WTC11 (cell line): Measurements from ENCODE around the gene MAGI2. TPM values are rescaled to one million over a fixed set of nuclear protein-coding genes. Genes with fewer than 3 reads are reported as not detected.

Experiments
- ATAC-seq: fragments of 200-7000 bp; cut with Tn5 transposase; 2 replicates; pipeline ENCODE4 v1.10.0; 2021; ENCODE audit warnings: mild to moderate bottlenecking, moderate library complexity
- CTCF ChIA-PET: fragments of 300-600 bp; sonication (Branson Sonifier 250); formaldehyde crosslinking; loops from one replicate; lab custom pipeline; 2021; ENCODE audit warnings: antibody characterized with exemption; lab: Charles Lee
- POLR2A ChIA-PET: fragments of 350-600 bp; sonication (Branson Sonifier 250); formaldehyde crosslinking; loops from one replicate; lab custom pipeline; 2021; ENCODE audit warnings: antibody characterized with exemption; lab: Charles Lee
- DNase-seq: peaks from one replicate; pipeline ENCODE4 v3.0.0; 2021; ENCODE audit warnings: low spot score
- H3K27ac Mint-ChIP-seq: 2 replicates; pipeline ENCODE4 v1.8.0; 2021; ENCODE audit warnings: mixed read lengths
- H3K27me3 Mint-ChIP-seq: 2 replicates; pipeline ENCODE4 v1.8.0; 2021; ENCODE audit warnings: low read depth, mild to moderate bottlenecking, moderate library complexity, mixed read lengths
- H3K36me3 Mint-ChIP-seq: 2 replicates; pipeline ENCODE4 v1.8.0; 2021; ENCODE audit warnings: mixed read lengths
- H3K4me1 Mint-ChIP-seq: 2 replicates; pipeline ENCODE4 v1.8.0; 2022; ENCODE audit warnings: mixed read lengths
- H3K4me3 Mint-ChIP-seq: 2 replicates; pipeline ENCODE4 v1.8.0; 2021; ENCODE audit warnings: mild to moderate bottlenecking, moderate library complexity, mixed read lengths
- H3K9me3 Mint-ChIP-seq: 2 replicates; pipeline ENCODE4 v1.8.0; 2021; ENCODE audit warnings: mixed read lengths
- AR ChIP-seq: fragments of 250-450 bp; sonication (Bioruptor Pico); IDR thresholded peaks from 2 replicates; pipeline ENCODE4 v1.9.0; 2021; ENCODE audit warnings: mild to moderate bottlenecking
- CREB1 ChIP-seq: sonication (generic); formaldehyde crosslinking; IDR thresholded peaks from 2 replicates; pipeline ENCODE4 v1.8.0; 2023; ENCODE audit warnings: mild to moderate bottlenecking, missing genetic modification reagents
- FOXJ3 ChIP-seq: sonication (generic); formaldehyde crosslinking; IDR thresholded peaks from 2 replicates; pipeline ENCODE4 v1.9.0; 2021; ENCODE audit warnings: missing genetic modification reagents, mild to moderate bottlenecking, borderline replicate concordance
- FOXK1 ChIP-seq: sonication (generic); formaldehyde crosslinking; IDR thresholded peaks from 2 replicates; pipeline ENCODE4 v1.8.0; 2022; ENCODE audit warnings: mild to moderate bottlenecking, moderate library complexity, missing genetic modification reagents
- FOXP1 ChIP-seq: sonication (generic); formaldehyde crosslinking; IDR thresholded peaks from 2 replicates; pipeline ENCODE4 v1.8.0; 2022; ENCODE audit warnings: missing genetic modification reagents, mild to moderate bottlenecking, moderate library complexity, borderline replicate concordance
- JUN ChIP-seq: sonication (generic); formaldehyde crosslinking; IDR thresholded peaks from 2 replicates; pipeline ENCODE4 v1.8.0; 2023; ENCODE audit warnings: mild to moderate bottlenecking, missing genetic modification reagents
- NFATC4 ChIP-seq: fragments of 250-450 bp; sonication (Bioruptor Pico); IDR thresholded peaks from 2 replicates; pipeline ENCODE4 v1.9.0; 2021; ENCODE audit warnings: mild to moderate bottlenecking
- NFYB ChIP-seq: sonication (generic); formaldehyde crosslinking; conservative IDR thresholded peaks from 2 replicates; pipeline ENCODE4 v1.8.0; 2022; ENCODE audit warnings: low read depth, missing genetic modification reagents
- NR1H2 ChIP-seq: sonication (generic); formaldehyde crosslinking; IDR thresholded peaks from 2 replicates; pipeline ENCODE4 v1.9.0; 2021; ENCODE audit warnings: mild to moderate bottlenecking, moderate library complexity, missing genetic modification reagents
- NR2C2 ChIP-seq: sonication (generic); formaldehyde crosslinking; IDR thresholded peaks from 2 replicates; pipeline ENCODE4 v1.8.0; 2022; ENCODE audit warnings: mild to moderate bottlenecking, missing genetic modification reagents
- TEAD1 ChIP-seq: sonication (generic); formaldehyde crosslinking; IDR thresholded peaks from 2 replicates; pipeline ENCODE4 v1.8.0; 2022; ENCODE audit warnings: mild to moderate bottlenecking, missing genetic modification reagents
- USF1 ChIP-seq: sonication (generic); formaldehyde crosslinking; IDR thresholded peaks from 2 replicates; pipeline ENCODE4 v1.8.0; 2022; ENCODE audit warnings: mild to moderate bottlenecking, missing genetic modification reagents
- USF2 ChIP-seq: sonication (generic); formaldehyde crosslinking; IDR thresholded peaks from 2 replicates; pipeline ENCODE4 v1.8.1; 2023; ENCODE audit warnings: mild to moderate bottlenecking, missing genetic modification reagents, moderate library complexity
- ZNF232 ChIP-seq: sonication (generic); formaldehyde crosslinking; IDR thresholded peaks from 2 replicates; pipeline ENCODE4 v1.8.0; 2022; ENCODE audit warnings: mild to moderate bottlenecking, missing genetic modification reagents
- ZNF532 ChIP-seq: fragments of 250-450 bp; sonication (Bioruptor Pico); IDR thresholded peaks from 2 replicates; pipeline ENCODE4 v1.9.0; 2021; ENCODE audit warnings: mild to moderate bottlenecking, borderline replicate concordance
- total RNA-seq: library from RNA; stranded (reverse); gene quantifications from 3 replicates; pipeline ENCODE4 v1.2.3, GENCODE V29; 2021

MAGI2 gene
- total RNA-seq, 1 experiment from 2014 or later: 26.6 TPM

- DNase-seq: no peak
- no peak for TF ChIP-seq NFYB (CRISPR knock-in tag)
- TF ChIP-seq ZNF532 (CRISPR knock-in tag): no peak
- no peak for TF ChIP-seq USF1 (CRISPR knock-in tag)
- TF ChIP-seq FOXP1: no peak
- TF ChIP-seq ZNF232 (CRISPR knock-in tag): no peak
- no peak for TF ChIP-seq AR (CRISPR knock-in tag)
- no peak for TF ChIP-seq CREB1
- TF ChIP-seq NR1H2 (CRISPR knock-in tag): no peak
- TF ChIP-seq NR2C2 (CRISPR knock-in tag): no peak
- no peak for TF ChIP-seq USF2
- no peak for TF ChIP-seq FOXJ3 (CRISPR knock-in tag)
- TF ChIP-seq FOXK1: no peak
- no peak for TF ChIP-seq TEAD1 (CRISPR knock-in tag)
- no peak for TF ChIP-seq JUN (CRISPR knock-in tag)
- TF ChIP-seq, all 79 proteins: peak for 0
- ChIA-PET CTCF (no interaction called here), POLR2A (no interaction called here)
- Mint-ChIP-seq H3K4me3 (no peak overlapping the region), H3K36me3 (no peaks in the 10 kb centered on the region), H3K4me1 (no peaks in the 10 kb centered on the region), H3K9me3 (no peaks in the 10 kb centered on the region), H3K27ac (no peak overlapping the region), H3K27me3 (no peaks in the 10 kb centered on the region)
- no peak for ATAC-seq
Observed at GRCh38 chr7:79332091-79332490, 121.4 kb downstream of the MAGI2 start.

- H3K27me3 Mint-ChIP-seq: no peaks in the 10 kb centered on the region
- H3K4me1 Mint-ChIP-seq: no peaks in the 10 kb centered on the region
- ChIA-PET POLR2A (no interaction called here), CTCF (no interaction called here)
- no peak overlapping the region for H3K4me3 Mint-ChIP-seq
- TF ChIP-seq NFATC4: no peak
- ATAC-seq: no peak
- no peak for DNase-seq
- H3K9me3 Mint-ChIP-seq: no peaks in the 10 kb centered on the region
- no peak overlapping the region for H3K27ac Mint-ChIP-seq
- no peaks in the 10 kb centered on the region for H3K36me3 Mint-ChIP-seq
Observed at GRCh38 chr7:79329464-79329863, 124.0 kb downstream of the MAGI2 start.
